Liver (tissue), 3 donors: Measurements from ENCODE around the gene METRN.

Experiments
- ATF3 ChIP-seq: IDR thresholded peaks from 2 replicates; pipeline ENCODE4 v1.6.1; 2016; ENCODE audit warnings: antibody characterized with exemption
- CTCF ChIP-seq: fragments of 150-350 bp; IDR thresholded peaks from 2 replicates; pipeline ENCODE4 v1.5.1; 2017; ENCODE audit warnings: improper control_type of control experiment, low read depth, low read length; ENCODE audit not compliant: missing input control
- FOXA1 ChIP-seq: IDR thresholded peaks from 2 replicates; pipeline ENCODE4 v1.6.1; 2016; ENCODE audit warnings: antibody characterized with exemption
- GABPA ChIP-seq, 2 donors: IDR thresholded peaks in 1 of 2; conservative IDR thresholded peaks in 1 of 2; 2 replicates each; pipeline ENCODE4 v1.6.1; 2016; ENCODE audit warnings: antibody characterized with exemption in 2 of 2, mild to moderate bottlenecking in 1 of 2, moderate library complexity in 1 of 2
- HNF4G ChIP-seq: IDR thresholded peaks from 2 replicates; pipeline ENCODE4 v1.6.1; 2016; ENCODE audit warnings: antibody characterized with exemption
- JUND ChIP-seq, 2 donors: IDR thresholded peaks; 2 replicates each; pipeline ENCODE4 v1.6.1; 2016; ENCODE audit warnings: antibody characterized with exemption in 2 of 2
- MAX ChIP-seq: IDR thresholded peaks from 2 replicates; pipeline ENCODE4 v1.6.1; 2016; ENCODE audit warnings: antibody characterized with exemption
- RAD21 ChIP-seq, 2 donors: IDR thresholded peaks; 2 replicates each; pipeline ENCODE4 v1.6.1; 2016; ENCODE audit warnings: antibody characterized with exemption in 2 of 2, mild to moderate bottlenecking in 2 of 2
- REST ChIP-seq: IDR thresholded peaks from 2 replicates; pipeline ENCODE4 v1.6.1; 2016; ENCODE audit warnings: antibody characterized with exemption, mild to moderate bottlenecking
- SP1 ChIP-seq: IDR thresholded peaks from 2 replicates; pipeline ENCODE4 v1.6.1; 2018; ENCODE audit warnings: antibody characterized with exemption, mild to moderate bottlenecking
- TAF1 ChIP-seq: conservative IDR thresholded peaks from 2 replicates; pipeline ENCODE4 v1.6.1; 2016; ENCODE audit warnings: antibody characterized with exemption, mild to moderate bottlenecking
- YY1 ChIP-seq: IDR thresholded peaks from 2 replicates; pipeline ENCODE4 v1.6.1; 2016; ENCODE audit warnings: antibody characterized with exemption, mild to moderate bottlenecking
- donor health status: healthy.
- donor health status: healthy.

GRCh38 chr16:732332-732731 lies 17.4 kb downstream of the METRN start:
- TF ChIP-seq CTCF (no peak), ATF3 (no peak), SP1 (no peak), YY1 (no peak), GABPA (IDR thresholded peaks at IDR 0.05 in 1 of 2, conservative IDR thresholded peaks at IDR 0.05 in 1 of 2) (no peak), TAF1 (no peak), REST (no peak), RAD21 (IDR thresholded peaks at IDR 0.05) (no peak), MAX (no peak), HNF4G (no peak), FOXA1 (no peak), JUND (IDR thresholded peaks at IDR 0.05) (no peak)
